SU-DHL-6 (cell line): ENCODE results near the gene RRBP1.
A peak's percentile ranks its signal among the peaks of the same experiment; 100 is the strongest.

Experiments used
- H2AFZ ChIP-seq: fragments of 200-600 bp; sonication (generic); 2 replicates; pipeline ENCODE4 v1.6.1; 2014; ENCODE audit warnings: low read depth, mild to moderate bottlenecking, moderate library complexity, mixed read lengths, antibody characterized with exemption, low read length; ENCODE audit not compliant: severe bottlenecking
- H3F3A ChIP-seq: fragments of 200-600 bp; shearing (Covaris generic); 2 replicates; pipeline ENCODE4 v1.6.0; 2016; ENCODE audit warnings: antibody characterized with exemption, mild to moderate bottlenecking; ENCODE audit not compliant: insufficient read depth
- H3K27ac ChIP-seq: fragments of 200-600 bp; sonication (generic); 2 replicates; pipeline ENCODE4 v1.5.1; 2016; ENCODE audit warnings: low read depth, mild to moderate bottlenecking, low read length, moderate library complexity, mixed read lengths
- H3K27me3 ChIP-seq: fragments of 200-600 bp; sonication (generic), shearing (Covaris generic); 2 replicates; pipeline ENCODE4 v1.6.0; 2014; ENCODE audit warnings: mild to moderate bottlenecking, low read length
- H3K36me3 ChIP-seq: fragments of 200-600 bp; sonication (generic); 2 replicates; pipeline ENCODE4 v1.6.1; 2014; ENCODE audit warnings: mild to moderate bottlenecking, low read length, mixed read lengths
- H3K4me2 ChIP-seq: fragments of 300-600, 200-600 bp; shearing (Covaris generic), sonication (generic); 2 replicates; pipeline ENCODE4 v1.6.0; 2014; ENCODE audit warnings: low read length, low read depth, mild to moderate bottlenecking; ENCODE audit not compliant: poor library complexity, severe bottlenecking
- H3K4me3 ChIP-seq: fragments of 200-600 bp; sonication (generic); 2 replicates; pipeline ENCODE4 v1.5.1; 2014; ENCODE audit warnings: antibody characterized with exemption, low read length, mild to moderate bottlenecking, mixed read lengths; ENCODE audit not compliant: insufficient read depth, poor library complexity, severe bottlenecking
- H3K79me2 ChIP-seq: fragments of 200-600 bp; sonication (generic); 2 replicates; pipeline ENCODE4 v1.6.1; 2014; ENCODE audit warnings: mild to moderate bottlenecking, low read length, moderate library complexity; ENCODE audit not compliant: insufficient read depth
- H3K9ac ChIP-seq: fragments of 200-600 bp; sonication (generic); 2 replicates; pipeline ENCODE4 v1.7.0; 2014; ENCODE audit warnings: mild to moderate bottlenecking, low read length
- H3K9me2 ChIP-seq: fragments of 200-600 bp; sonication (generic); replicated peaks from 2 replicates; pipeline ENCODE4 v1.6.1; 2014; ENCODE audit warnings: low read length; ENCODE audit not compliant: insufficient read depth
- H3K9me3 ChIP-seq: fragments of 200-600 bp; sonication (generic); 2 replicates; pipeline ENCODE4 v1.6.1; 2014; ENCODE audit warnings: low read length, mixed read lengths; ENCODE audit not compliant: insufficient read depth
- H4K20me1 ChIP-seq: fragments of 200-600 bp; sonication (generic); 2 replicates; pipeline ENCODE4 v1.6.1; 2014; ENCODE audit warnings: low read depth, mild to moderate bottlenecking, antibody characterized with exemption, low read length, moderate library complexity, mixed read lengths
- EZH2phosphoT487 ChIP-seq: fragments of 200-600 bp; sonication (generic), shearing (Covaris generic); conservative IDR thresholded peaks from 2 replicates; pipeline ENCODE4 v1.6.1; 2018; ENCODE audit warnings: mild to moderate bottlenecking, antibody characterized with exemption, low read length, moderate library complexity, mixed read lengths
- TF ChIP-seq, protein P1 (sequence below): fragments of 200-600 bp; sonication (generic); IDR thresholded peaks from one replicate; pipeline ENCODE4 v1.5.1; 2017; ENCODE audit warnings: antibody characterized with exemption, mild to moderate bottlenecking, low read length, moderate library complexity; ENCODE audit not compliant: insufficient read depth, poor library complexity, severe bottlenecking

Gene RRBP1

DNA sequence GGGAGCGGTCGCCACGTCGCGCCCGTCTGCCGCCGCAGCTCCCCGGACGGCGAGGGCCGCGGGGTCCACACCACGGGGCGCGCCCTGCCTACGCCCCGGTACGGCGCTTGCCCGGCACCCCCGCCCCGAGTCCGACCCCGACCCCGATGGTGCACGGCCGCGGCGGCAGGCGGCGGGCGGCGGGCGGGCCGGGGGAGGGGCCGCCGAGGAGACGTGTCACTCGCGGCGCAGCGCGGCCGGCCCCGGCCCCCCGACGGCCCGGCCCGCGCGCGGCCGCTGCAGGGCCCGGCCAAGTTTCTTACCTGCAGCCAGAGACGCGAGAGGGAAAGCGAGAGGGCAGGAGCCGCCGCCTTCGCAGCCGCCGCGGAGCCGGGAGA lies 328 bp downstream of the RRBP1 start:
- Histone ChIP-seq H3K4me2 (peak overlapping the region; percentile 35), H3K27me3 (no peaks in the 10 kb centered on the region), H3K36me3 (no peaks in the 10 kb centered on the region), H3K4me3 (peak overlapping the region; percentile 61), H3F3A (no peaks in the 10 kb centered on the region), H2AFZ (no peak overlapping the region), H3K9me3 (no peaks in the 10 kb centered on the region), H3K79me2 (0 out of 2 replicates have a peak, but pooled peaks cover 6% of the 10 kb centered on the region), H3K9me2 (no peaks in the 10 kb centered on the region), H4K20me1 (no peaks in the 10 kb centered on the region), H3K27ac (no peak overlapping the region; the same call in 1 of the 2 replicates), H3K9ac (peak overlapping the region; percentile 58)
- no peak for TF ChIP-seq EZH2phosphoT487
- TF ChIP-seq, protein P1, sequence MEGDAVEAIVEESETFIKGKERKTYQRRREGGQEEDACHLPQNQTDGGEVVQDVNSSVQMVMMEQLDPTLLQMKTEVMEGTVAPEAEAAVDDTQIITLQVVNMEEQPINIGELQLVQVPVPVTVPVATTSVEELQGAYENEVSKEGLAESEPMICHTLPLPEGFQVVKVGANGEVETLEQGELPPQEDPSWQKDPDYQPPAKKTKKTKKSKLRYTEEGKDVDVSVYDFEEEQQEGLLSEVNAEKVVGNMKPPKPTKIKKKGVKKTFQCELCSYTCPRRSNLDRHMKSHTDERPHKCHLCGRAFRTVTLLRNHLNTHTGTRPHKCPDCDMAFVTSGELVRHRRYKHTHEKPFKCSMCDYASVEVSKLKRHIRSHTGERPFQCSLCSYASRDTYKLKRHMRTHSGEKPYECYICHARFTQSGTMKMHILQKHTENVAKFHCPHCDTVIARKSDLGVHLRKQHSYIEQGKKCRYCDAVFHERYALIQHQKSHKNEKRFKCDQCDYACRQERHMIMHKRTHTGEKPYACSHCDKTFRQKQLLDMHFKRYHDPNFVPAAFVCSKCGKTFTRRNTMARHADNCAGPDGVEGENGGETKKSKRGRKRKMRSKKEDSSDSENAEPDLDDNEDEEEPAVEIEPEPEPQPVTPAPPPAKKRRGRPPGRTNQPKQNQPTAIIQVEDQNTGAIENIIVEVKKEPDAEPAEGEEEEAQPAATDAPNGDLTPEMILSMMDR = no peak

DNA sequence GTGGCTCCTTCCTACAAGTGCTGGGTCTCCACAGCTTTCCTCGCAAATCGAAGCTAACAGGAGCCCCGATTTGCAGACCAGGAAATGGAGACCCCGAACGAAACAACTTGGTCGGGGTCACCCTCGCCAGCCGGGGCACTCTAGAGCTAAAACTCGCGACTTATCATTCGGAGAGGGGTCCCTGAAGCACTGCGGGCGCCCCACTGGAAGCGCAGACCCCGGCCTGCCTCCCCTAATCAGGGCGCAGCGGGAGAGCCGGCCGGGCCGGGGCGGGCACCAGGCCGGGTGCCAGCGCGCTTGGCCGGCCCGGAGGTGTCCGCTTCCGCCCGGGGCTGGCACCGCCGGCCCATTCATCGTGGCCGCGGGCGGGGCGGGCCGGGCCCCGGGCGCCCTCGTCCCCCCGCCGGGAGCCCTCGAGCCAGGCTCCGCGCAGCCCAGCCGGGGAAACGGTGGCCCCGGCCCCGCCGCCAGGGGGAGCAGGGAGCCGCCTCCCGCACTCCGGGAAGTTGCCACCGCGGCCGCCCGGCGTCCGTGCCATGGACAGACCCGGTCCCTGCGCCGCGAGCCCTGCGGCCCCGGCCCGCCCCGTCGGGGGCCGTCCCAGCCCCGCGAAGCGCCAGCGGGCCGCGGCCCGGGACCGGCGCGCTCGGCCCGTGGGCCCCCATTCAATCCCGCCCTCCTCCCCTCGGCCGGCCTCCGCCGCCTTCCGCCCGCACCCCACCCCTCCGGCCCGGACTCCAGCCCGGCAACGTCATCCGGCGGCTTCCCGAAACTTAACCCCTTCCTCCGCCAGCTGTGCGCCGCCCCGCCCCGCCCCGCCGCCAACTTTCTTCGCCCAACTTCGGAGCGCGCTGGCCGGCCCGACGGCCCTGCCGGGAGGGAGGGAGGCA lies 961 bp downstream of the RRBP1 start:
- Histone ChIP-seq H3K9me3 (no peaks in the 10 kb centered on the region), H3K27ac (no peak overlapping the region), H3K9ac (peak overlapping the region; percentile 58), H3F3A (no peaks in the 10 kb centered on the region), H4K20me1 (no peaks in the 10 kb centered on the region), H3K36me3 (no peaks in the 10 kb centered on the region), H3K4me3 (peak overlapping the region; percentile 61), H3K79me2 (0 out of 2 replicates have a peak, but pooled peaks cover 6% of the 10 kb centered on the region), H3K4me2 (peak overlapping the region; percentile 51), H3K27me3 (no peaks in the 10 kb centered on the region), H3K9me2 (no peaks in the 10 kb centered on the region), H2AFZ (no peak overlapping the region)
- TF ChIP-seq, protein P1 = no peak
- TF ChIP-seq EZH2phosphoT487 = no peak

DNA sequence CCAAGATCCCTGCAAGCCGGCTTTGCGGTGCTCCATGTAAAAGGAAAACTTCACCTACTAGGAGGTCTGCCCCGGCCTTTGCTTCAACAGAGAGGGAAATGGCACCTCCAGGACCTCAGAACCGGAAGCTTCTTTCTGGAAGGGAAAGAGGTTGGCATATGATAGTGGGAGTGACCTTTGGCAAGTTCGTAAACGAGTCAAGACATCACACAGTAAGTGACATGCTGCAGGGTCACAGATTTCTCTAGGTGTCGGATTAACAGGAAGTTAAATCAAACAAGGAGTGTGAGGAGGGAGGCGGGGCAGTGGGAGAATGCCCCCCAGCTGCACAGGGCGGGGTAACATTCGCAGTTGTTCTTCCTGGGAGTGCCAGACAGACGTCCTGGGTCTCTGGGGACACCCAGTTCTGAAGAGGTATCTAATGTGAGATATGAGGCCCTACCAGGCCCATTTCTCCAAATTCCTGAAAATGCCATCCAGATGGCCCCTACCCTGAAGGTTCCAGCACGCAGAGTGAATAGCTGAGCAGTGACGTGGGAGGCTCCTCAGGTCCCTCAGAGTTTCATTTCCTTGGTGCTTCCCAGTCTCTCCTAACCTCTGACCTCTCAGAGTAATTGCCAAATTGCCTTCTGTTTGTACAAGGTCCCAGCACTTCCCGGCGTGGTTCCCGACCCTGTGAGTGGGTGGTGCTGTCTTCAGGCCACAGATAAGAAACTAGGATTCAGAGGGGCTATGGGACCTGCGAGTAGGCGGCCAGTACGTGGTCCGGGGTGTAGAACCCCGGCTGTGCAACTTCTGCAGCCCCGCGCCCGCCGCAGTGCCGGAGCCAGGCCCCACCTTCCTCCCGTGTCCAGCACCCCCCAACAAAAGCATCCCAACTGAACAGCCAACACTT lies 1.9 kb downstream of the RRBP1 start:
- peak overlapping the region; percentile 51 for H3K4me2 ChIP-seq
- peak overlapping the region; percentile 46 for H3K4me3 ChIP-seq

More for the DNA sequence above, 1.9 kb downstream of the RRBP1 start:
- no peaks in the 10 kb centered on the region for H3F3A ChIP-seq
- no peaks in the 10 kb centered on the region for H3K36me3 ChIP-seq
- TF ChIP-seq, protein P1 = no peak
- TF ChIP-seq EZH2phosphoT487 = no peak
- H4K20me1 ChIP-seq = no peaks in the 10 kb centered on the region
- H3K79me2 ChIP-seq = 0 out of 2 replicates have a peak, but pooled peaks cover 6% of the 10 kb centered on the region
- no peak overlapping the region for H2AFZ ChIP-seq
- H3K27ac ChIP-seq = no peak overlapping the region
- H3K9me2 ChIP-seq = no peaks in the 10 kb centered on the region
- no peaks in the 10 kb centered on the region for H3K27me3 ChIP-seq
- 0 out of 2 replicates have a peak overlapping the region, but pooled peaks have one; percentile 36 for H3K9ac ChIP-seq
- H3K9me3 ChIP-seq = no peaks in the 10 kb centered on the region
